NK-92 (cell line): ENCODE data around the gene ADAM17.
"Not testable (repeated sequence)": the region's sequence is repeated elsewhere in the genome, so short reads cannot be mapped to it uniquely, and the experiment has no call there.

Source experiments
- DNase-seq: peaks from one replicate; lab custom pipeline; 2025; ENCODE audit not compliant: unreplicated experiment; lab: John Stamatoyannopoulos, UW

The ADAM17 gene

GRCh38 chr2:9565436-9566153 lies 10.0 kb upstream of the ADAM17 start:
- no peak for DNase-seq

GRCh38 chr2:9560628-9561027 lies 5.0 kb upstream of the ADAM17 start:
- no peak for DNase-seq

GRCh38 chr2:9558948-9559381 lies 3.3 kb upstream of the ADAM17 start:
- DNase-seq = no peak

GRCh38 chr2:9556121-9556743 lies 602 bp upstream of the ADAM17 start:
- DNase-seq = no peak

GRCh38 chr2:9554921-9555296 lies 721 bp downstream of the ADAM17 start:
- DNase-seq = no peak

GRCh38 chr2:9552219-9553178 lies 3.1 kb downstream of the ADAM17 start:
- DNase-seq = no peak

GRCh38 chr2:9550859-9551391 lies 4.7 kb downstream of the ADAM17 start:
- not testable (repeated sequence) for DNase-seq

GRCh38 chr2:9549420-9549819 lies 6.2 kb downstream of the ADAM17 start:
- DNase-seq = no peak

- no peak for DNase-seq
Observed at GRCh38 chr2:9548506-9548905, 7.1 kb downstream of the ADAM17 start.

GRCh38 chr2:9547262-9547991 lies 8.2 kb downstream of the ADAM17 start:
- no peak for DNase-seq

GRCh38 chr2:9545502-9545901 lies 10.1 kb downstream of the ADAM17 start:
- DNase-seq = no peak

GRCh38 chr2:9543557-9543956 lies 12.1 kb downstream of the ADAM17 start:
- DNase-seq = no peak

- no peak for DNase-seq
Observed at GRCh38 chr2:9539531-9539930, 16.1 kb downstream of the ADAM17 start.

GRCh38 chr2:9538000-9538507 lies 17.6 kb downstream of the ADAM17 start:
- no peak for DNase-seq

GRCh38 chr2:9536504-9536903 lies 19.1 kb downstream of the ADAM17 start:
- DNase-seq = no peak

GRCh38 chr2:9535177-9535576 lies 20.5 kb downstream of the ADAM17 start:
- DNase-seq = no peak

GRCh38 chr2:9533663-9534062 lies 22.0 kb downstream of the ADAM17 start:
- DNase-seq = no peak

GRCh38 chr2:9532421-9532820 lies 23.2 kb downstream of the ADAM17 start:
- DNase-seq = no peak

GRCh38 chr2:9527995-9528787 lies 27.4 kb downstream of the ADAM17 start:
- no peak for DNase-seq

GRCh38 chr2:9525266-9525665 lies 30.4 kb downstream of the ADAM17 start:
- DNase-seq = no peak
